ENCODE data around the gene LMAN2.

DNA sequence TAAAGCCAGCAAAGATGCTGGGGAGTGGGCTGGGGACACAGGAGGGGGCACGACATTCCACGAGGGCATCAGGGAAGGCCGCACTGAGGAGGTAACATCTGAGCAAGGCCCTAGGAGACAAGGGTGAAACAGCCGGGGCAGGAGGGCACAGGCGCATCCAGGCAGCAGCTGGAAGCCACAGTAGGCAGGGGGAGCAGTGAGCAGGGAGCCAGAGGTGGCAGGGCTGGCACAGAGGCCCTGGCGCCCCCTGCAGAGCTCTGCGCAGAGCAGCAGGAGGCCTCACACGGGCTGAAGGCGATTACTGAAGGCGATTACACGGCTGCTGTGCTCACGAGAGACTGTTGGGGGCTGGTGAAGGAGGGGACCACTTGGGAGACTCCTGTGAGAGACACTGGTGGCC lies 15.4 kb downstream of the LMAN2 start:
- TF ChIP-seq, protein P1, sequence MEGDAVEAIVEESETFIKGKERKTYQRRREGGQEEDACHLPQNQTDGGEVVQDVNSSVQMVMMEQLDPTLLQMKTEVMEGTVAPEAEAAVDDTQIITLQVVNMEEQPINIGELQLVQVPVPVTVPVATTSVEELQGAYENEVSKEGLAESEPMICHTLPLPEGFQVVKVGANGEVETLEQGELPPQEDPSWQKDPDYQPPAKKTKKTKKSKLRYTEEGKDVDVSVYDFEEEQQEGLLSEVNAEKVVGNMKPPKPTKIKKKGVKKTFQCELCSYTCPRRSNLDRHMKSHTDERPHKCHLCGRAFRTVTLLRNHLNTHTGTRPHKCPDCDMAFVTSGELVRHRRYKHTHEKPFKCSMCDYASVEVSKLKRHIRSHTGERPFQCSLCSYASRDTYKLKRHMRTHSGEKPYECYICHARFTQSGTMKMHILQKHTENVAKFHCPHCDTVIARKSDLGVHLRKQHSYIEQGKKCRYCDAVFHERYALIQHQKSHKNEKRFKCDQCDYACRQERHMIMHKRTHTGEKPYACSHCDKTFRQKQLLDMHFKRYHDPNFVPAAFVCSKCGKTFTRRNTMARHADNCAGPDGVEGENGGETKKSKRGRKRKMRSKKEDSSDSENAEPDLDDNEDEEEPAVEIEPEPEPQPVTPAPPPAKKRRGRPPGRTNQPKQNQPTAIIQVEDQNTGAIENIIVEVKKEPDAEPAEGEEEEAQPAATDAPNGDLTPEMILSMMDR (IDR thresholded peaks at IDR 0.05): no peak
- no peak for TF ChIP-seq POLR2A (IDR thresholded peaks at IDR 0.05)
